ENCODE data around the gene HDGFL2.

Gene HDGFL2

GRCh38 chr19:4505570-4506448, 33.7 kb downstream of the HDGFL2 start:
- Histone ChIP-seq H2BK5ac (ENCODE audit: low read length) (peak overlapping the region; percentile 66), H3K9me3 (replicated peaks in 1 of 2; ENCODE audit: control insufficient read depth in 2 of 2, insufficient read depth in 1 of 2, low read depth in 1 of 2, low read length in 2 of 2) (no peaks in the 10 kb centered on the region), H2BK12ac (ENCODE audit: low read length) (no peak overlapping the region), H3K79me1 (ENCODE audit: low read depth, low read length) (peaks cover 6% of the 10 kb centered on the region), H3K27me3 (ENCODE audit: control insufficient read depth in 3 of 3, insufficient read depth in 3 of 3, low read depth in 1 of 3, low read length in 3 of 3) (no peaks in the 10 kb centered on the region), H2AK5ac (ENCODE audit: low read depth, low read length) (no peak overlapping the region), H2BK15ac (ENCODE audit: low read length) (no peak overlapping the region), H3K9ac (ENCODE audit: low read depth, low read length, poor library complexity) (no peak overlapping the region), H3K4me1 (ENCODE audit: control insufficient read depth in 2 of 2, insufficient read depth in 1 of 2, low read depth in 1 of 2, low read length in 2 of 2) (peaks cover 0 to 11% of the 10 kb centered on the region in 2 donors), H3K14ac (ENCODE audit: low read length) (no peak overlapping the region), H3K36me3 (replicated peaks in 1 of 2; ENCODE audit: control insufficient read depth in 2 of 2, insufficient read depth in 2 of 2, low read length in 2 of 2) (peaks cover 31 to 38% of the 10 kb centered on the region in 2 donors), H3K4me2 (ENCODE audit: insufficient read depth, low read length, poor library complexity, severe bottlenecking) (no peak overlapping the region), H4K8ac (ENCODE audit: low read depth, low read length) (no peak overlapping the region), H4K91ac (ENCODE audit: low read depth, low read length, poor library complexity) (no peak overlapping the region), H3K4me3 (ENCODE audit: low read length in 2 of 2) (peak overlapping the region in 1 of 2 donors; percentile 10), H2AFZ (ENCODE audit: low read length) (no peak overlapping the region), H3K27ac (replicated peaks; ENCODE audit: low read length) (no peak overlapping the region), H2BK120ac (ENCODE audit: low read depth, low read length) (peak overlapping the region; percentile 61), H3K18ac (ENCODE audit: low read length) (no peak overlapping the region), H3K4ac (ENCODE audit: low read length) (no peak overlapping the region), H3K23ac (ENCODE audit: low read depth, low read length, poor library complexity) (peak overlapping the region; percentile 85)
- no peak for DNase-seq (ENCODE audit: low spot score)
- no CpG with 5 or more reads among the region's 34 CpGs for WGBS, 2 donors (ENCODE audit: extremely low coverage in 2 of 2, insufficient read length in 2 of 2, insufficient replicate concordance in 1 of 2)

DNA sequence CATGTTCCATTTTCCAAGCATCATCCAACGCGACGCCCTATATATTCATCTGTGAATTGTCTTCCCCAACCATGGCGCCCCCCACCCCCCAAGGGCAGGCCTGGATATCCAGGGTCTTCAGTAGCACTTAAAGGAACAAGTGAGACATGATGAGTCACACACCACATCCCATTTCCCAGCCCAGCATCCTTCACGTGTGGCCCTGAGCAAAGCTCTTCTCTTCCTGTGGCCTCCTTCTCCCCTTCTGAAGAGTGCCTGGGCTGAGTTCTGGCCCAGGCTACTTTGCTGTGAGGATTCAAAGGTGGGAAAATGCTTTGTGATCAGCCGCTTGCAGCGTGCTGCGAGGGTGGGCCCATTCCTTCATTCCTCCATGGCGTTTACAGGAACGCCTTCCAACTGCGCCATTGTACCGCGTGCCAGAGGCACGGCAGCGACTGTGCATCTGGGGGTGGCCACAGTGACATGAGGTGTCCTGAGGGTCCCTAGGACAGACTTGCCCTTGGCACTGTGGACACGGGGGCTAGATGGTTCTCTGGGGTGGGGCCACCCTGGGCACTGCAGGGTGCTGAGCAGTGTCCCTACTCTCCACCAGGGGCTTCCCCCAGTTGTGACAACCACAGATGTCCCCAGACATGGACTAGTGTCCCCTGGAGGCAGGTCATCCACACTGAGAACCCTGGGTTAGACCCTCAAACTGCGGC, 34.5 kb downstream of the HDGFL2 start:
- no peak overlapping the region for H3K4ac ChIP-seq (ENCODE audit: low read length)
- no peak overlapping the region for H3K4me2 ChIP-seq (ENCODE audit: insufficient read depth, low read length, poor library complexity, severe bottlenecking)
- H2BK120ac ChIP-seq (ENCODE audit: low read depth, low read length) = no peak overlapping the region
- H2BK15ac ChIP-seq (ENCODE audit: low read length) = no peak overlapping the region
- peak overlapping the region; percentile 66 for H2BK5ac ChIP-seq (ENCODE audit: low read length)
- WGBS, 2 donors (ENCODE audit: extremely low coverage in 2 of 2, insufficient read length in 2 of 2, insufficient replicate concordance in 1 of 2) = no CpG with 5 or more reads among the region's 17 CpGs
- H4K91ac ChIP-seq (ENCODE audit: low read depth, low read length, poor library complexity) = no peak overlapping the region
- no peak overlapping the region for H3K18ac ChIP-seq (ENCODE audit: low read length)
- H3K23ac ChIP-seq (ENCODE audit: low read depth, low read length, poor library complexity) = no peak overlapping the region
- no peaks in the 10 kb centered on the region for H3K27me3 ChIP-seq (ENCODE audit: control insufficient read depth in 3 of 3, insufficient read depth in 3 of 3, low read depth in 1 of 3, low read length in 3 of 3)
- H4K8ac ChIP-seq (ENCODE audit: low read depth, low read length) = peak overlapping the region; percentile 17
- no peak overlapping the region for H2AK5ac ChIP-seq (ENCODE audit: low read depth, low read length)
- no peak for DNase-seq (ENCODE audit: low spot score)
- H3K79me1 ChIP-seq (ENCODE audit: low read depth, low read length) = peaks cover 6% of the 10 kb centered on the region
- no peak overlapping the region for H3K27ac ChIP-seq (replicated peaks; ENCODE audit: low read length)
- no peak overlapping the region for H3K14ac ChIP-seq (ENCODE audit: low read length)
- H3K36me3 ChIP-seq (replicated peaks in 1 of 2; ENCODE audit: control insufficient read depth in 2 of 2, insufficient read depth in 2 of 2, low read length in 2 of 2) = peaks cover 25 to 30% of the 10 kb centered on the region in 2 donors
- H3K9ac ChIP-seq (ENCODE audit: low read depth, low read length, poor library complexity) = no peak overlapping the region
- peaks cover 0 to 11% of the 10 kb centered on the region in 2 donors for H3K4me1 ChIP-seq (ENCODE audit: control insufficient read depth in 2 of 2, insufficient read depth in 1 of 2, low read depth in 1 of 2, low read length in 2 of 2)
- H3K9me3 ChIP-seq (replicated peaks in 1 of 2; ENCODE audit: control insufficient read depth in 2 of 2, insufficient read depth in 1 of 2, low read depth in 1 of 2, low read length in 2 of 2) = no peaks in the 10 kb centered on the region
- H3K4me3 ChIP-seq (ENCODE audit: low read length in 2 of 2) = peak overlapping the region in 1 of 2 donors; percentile 10
- no peak overlapping the region for H2AFZ ChIP-seq (ENCODE audit: low read length)
- peak overlapping the region; percentile 41 for H2BK12ac ChIP-seq (ENCODE audit: low read length)

DNA sequence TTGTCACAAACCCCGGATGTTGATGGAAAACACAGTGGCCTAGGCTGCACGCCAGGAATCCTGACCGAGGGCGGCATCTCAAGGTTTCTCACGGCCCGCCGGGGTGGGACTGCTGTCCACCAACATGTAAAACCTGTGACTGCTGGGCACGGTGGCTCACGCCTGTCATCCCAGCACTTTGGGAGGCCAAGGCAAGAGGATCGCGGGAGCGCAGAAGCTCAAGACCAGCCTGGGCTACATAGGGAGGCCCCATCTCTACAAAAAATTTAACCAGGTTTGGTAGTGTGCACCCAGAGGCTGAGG, 35.0 kb downstream of the HDGFL2 start:
- H4K8ac ChIP-seq (ENCODE audit: low read depth, low read length) = peak overlapping the region; percentile 17
- no peak overlapping the region for H2BK15ac ChIP-seq (ENCODE audit: low read length)
- H3K9me3 ChIP-seq (replicated peaks in 1 of 2; ENCODE audit: control insufficient read depth in 2 of 2, insufficient read depth in 1 of 2, low read depth in 1 of 2, low read length in 2 of 2) = no peaks in the 10 kb centered on the region
- no peak overlapping the region for H2BK120ac ChIP-seq (ENCODE audit: low read depth, low read length)
- no peak overlapping the region for H3K4ac ChIP-seq (ENCODE audit: low read length)
- no peak overlapping the region for H3K14ac ChIP-seq (ENCODE audit: low read length)
- WGBS, 2 donors (ENCODE audit: extremely low coverage in 2 of 2, insufficient read length in 2 of 2, insufficient replicate concordance in 1 of 2) = no CpG with 5 or more reads among the region's 12 CpGs
- peaks cover 6% of the 10 kb centered on the region for H3K79me1 ChIP-seq (ENCODE audit: low read depth, low read length)
- DNase-seq (ENCODE audit: low spot score) = no peak
- H3K9ac ChIP-seq (ENCODE audit: low read depth, low read length, poor library complexity) = no peak overlapping the region
- H3K4me1 ChIP-seq (ENCODE audit: control insufficient read depth in 2 of 2, insufficient read depth in 1 of 2, low read depth in 1 of 2, low read length in 2 of 2) = peaks cover 0 to 11% of the 10 kb centered on the region in 2 donors
- H2AFZ ChIP-seq (ENCODE audit: low read length) = no peak overlapping the region
- H2AK5ac ChIP-seq (ENCODE audit: low read depth, low read length) = no peak overlapping the region
- H3K27me3 ChIP-seq (ENCODE audit: control insufficient read depth in 3 of 3, insufficient read depth in 3 of 3, low read depth in 1 of 3, low read length in 3 of 3) = peaks cover 0 to 4% (median 0%) of the 10 kb centered on the region in 3 experiments
- H3K27ac ChIP-seq (replicated peaks; ENCODE audit: low read length) = no peak overlapping the region
- H4K91ac ChIP-seq (ENCODE audit: low read depth, low read length, poor library complexity) = no peak overlapping the region
- H2BK5ac ChIP-seq (ENCODE audit: low read length) = no peak overlapping the region
- H3K36me3 ChIP-seq (replicated peaks in 1 of 2; ENCODE audit: control insufficient read depth in 2 of 2, insufficient read depth in 2 of 2, low read length in 2 of 2) = peaks cover 23 to 26% of the 10 kb centered on the region in 2 donors
- no peak overlapping the region for H2BK12ac ChIP-seq (ENCODE audit: low read length)
- H3K4me3 ChIP-seq (ENCODE audit: low read length in 2 of 2) = no peak overlapping the region
- no peak overlapping the region for H3K18ac ChIP-seq (ENCODE audit: low read length)
- H3K4me2 ChIP-seq (ENCODE audit: insufficient read depth, low read length, poor library complexity, severe bottlenecking) = no peak overlapping the region
- no peak overlapping the region for H3K23ac ChIP-seq (ENCODE audit: low read depth, low read length, poor library complexity)

DNA sequence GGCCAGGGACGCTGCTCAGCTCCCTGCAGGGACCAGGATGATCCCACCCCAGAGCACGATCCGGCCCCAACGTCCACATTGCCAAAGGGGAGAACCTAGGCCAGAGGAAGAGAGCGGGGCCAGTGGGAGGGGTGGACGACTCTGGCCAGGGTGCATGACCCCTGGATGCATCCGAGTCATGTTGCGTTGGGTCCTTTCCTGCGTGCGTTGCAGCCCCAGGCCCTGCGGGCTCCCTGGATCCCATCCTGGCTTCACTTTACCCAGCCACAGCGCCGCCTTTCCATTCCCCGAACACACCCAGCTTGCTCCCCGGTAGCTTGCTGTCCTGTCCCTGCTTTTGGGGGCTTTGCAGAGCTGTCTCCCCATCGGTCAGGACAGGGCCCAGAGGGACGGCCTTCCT, 35.7 kb downstream of the HDGFL2 start:
- Histone ChIP-seq H2BK120ac (ENCODE audit: low read depth, low read length) (no peak overlapping the region), H3K18ac (ENCODE audit: low read length) (peak overlapping the region; percentile 57), H3K9me3 (replicated peaks in 1 of 2; ENCODE audit: control insufficient read depth in 2 of 2, insufficient read depth in 1 of 2, low read depth in 1 of 2, low read length in 2 of 2) (no peaks in the 10 kb centered on the region), H3K4me3 (ENCODE audit: low read length in 2 of 2) (no peak overlapping the region), H3K27ac (replicated peaks; ENCODE audit: low read length) (no peak overlapping the region), H3K4me2 (ENCODE audit: insufficient read depth, low read length, poor library complexity, severe bottlenecking) (no peak overlapping the region), H3K79me1 (ENCODE audit: low read depth, low read length) (peaks cover 6% of the 10 kb centered on the region), H2AK5ac (ENCODE audit: low read depth, low read length) (no peak overlapping the region), H2BK12ac (ENCODE audit: low read length) (no peak overlapping the region), H3K14ac (ENCODE audit: low read length) (peak overlapping the region; percentile 82), H3K36me3 (replicated peaks in 1 of 2; ENCODE audit: control insufficient read depth in 2 of 2, insufficient read depth in 2 of 2, low read length in 2 of 2) (peaks cover 17 to 19% of the 10 kb centered on the region in 2 donors), H2BK15ac (ENCODE audit: low read length) (no peak overlapping the region), H4K8ac (ENCODE audit: low read depth, low read length) (peak overlapping the region; percentile 43), H3K4me1 (ENCODE audit: control insufficient read depth in 2 of 2, insufficient read depth in 1 of 2, low read depth in 1 of 2, low read length in 2 of 2) (peaks cover 0 to 8% of the 10 kb centered on the region in 2 donors), H2BK5ac (ENCODE audit: low read length) (no peak overlapping the region), H2AFZ (ENCODE audit: low read length) (no peak overlapping the region), H3K9ac (ENCODE audit: low read depth, low read length, poor library complexity) (no peak overlapping the region), H3K4ac (ENCODE audit: low read length) (no peak overlapping the region), H3K27me3 (ENCODE audit: control insufficient read depth in 3 of 3, insufficient read depth in 3 of 3, low read depth in 1 of 3, low read length in 3 of 3) (peaks cover 0 to 4% (median 0%) of the 10 kb centered on the region in 3 experiments), H3K23ac (ENCODE audit: low read depth, low read length, poor library complexity) (peak overlapping the region; percentile 96), H4K91ac (ENCODE audit: low read depth, low read length, poor library complexity) (no peak overlapping the region)
- no CpG with 5 or more reads among the region's 17 CpGs for WGBS, 2 donors (ENCODE audit: extremely low coverage in 2 of 2, insufficient read length in 2 of 2, insufficient replicate concordance in 1 of 2)
- DNase-seq (ENCODE audit: low spot score) = no peak
